ENCODE measurements around the gene PBOV1.
"Not testable (repeated sequence)": the region's sequence is repeated elsewhere in the genome, so short reads cannot be mapped to it uniquely, and the experiment has no call there.

Gene PBOV1

DNA sequence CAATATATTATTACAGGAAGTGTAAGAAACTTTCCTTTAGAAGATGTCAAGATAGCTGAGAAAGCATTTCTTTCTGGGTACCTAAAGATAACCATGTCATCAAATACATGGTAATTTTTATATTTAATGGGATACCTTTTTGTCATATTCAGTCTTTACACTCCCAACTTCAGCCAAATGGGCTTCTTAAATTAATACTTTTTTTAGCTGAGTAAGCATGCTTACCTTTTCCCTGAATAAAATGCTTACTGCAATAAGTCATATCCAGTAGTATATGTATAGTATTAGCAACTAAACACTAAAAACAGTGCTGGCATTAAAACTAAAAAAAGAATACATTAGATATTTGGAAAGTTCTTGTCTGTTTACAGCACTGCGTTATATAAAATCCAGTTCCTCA is 17.4 kb upstream of the PBOV1 start:
- DNase-seq: no peak

DNA sequence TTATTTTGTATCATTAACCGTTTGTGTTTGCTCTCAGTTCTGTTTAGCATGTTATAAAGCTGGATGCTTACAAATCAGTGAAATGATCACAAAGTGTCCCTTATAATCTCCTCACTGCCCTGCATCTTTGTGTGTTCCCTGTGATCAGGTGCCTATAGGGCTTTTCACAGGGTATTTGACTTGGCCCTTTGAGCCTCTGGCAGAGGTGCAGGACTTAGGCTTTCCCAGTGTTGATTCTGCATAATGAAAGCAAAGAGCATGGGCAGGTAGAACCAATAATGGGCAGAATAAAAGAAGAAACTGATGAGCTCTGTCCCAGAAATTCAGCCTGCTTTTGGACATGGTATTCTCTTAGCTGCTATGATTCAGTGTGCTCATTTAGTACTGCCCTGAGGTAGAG is 16.9 kb upstream of the PBOV1 start:
- DNase-seq: no peak

DNA sequence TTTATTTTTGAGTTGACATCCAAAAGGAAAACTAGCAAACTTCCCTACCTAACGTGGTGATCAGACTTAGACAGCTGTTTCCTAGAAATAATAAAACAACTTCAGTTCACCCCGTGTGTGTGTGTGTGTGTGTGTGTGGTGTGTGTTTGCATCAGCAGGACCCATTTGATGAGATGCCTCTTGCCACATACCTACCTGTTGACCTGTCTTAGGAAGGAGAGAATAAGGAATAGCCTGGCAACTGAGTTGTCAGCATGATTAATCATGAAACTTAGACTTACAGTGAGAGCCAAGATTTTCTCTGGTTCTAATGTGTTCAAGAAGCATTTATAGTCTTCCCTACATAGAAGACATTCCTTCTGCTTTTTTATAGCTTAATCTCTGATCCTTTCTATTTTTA is 16.1 kb upstream of the PBOV1 start:
- DNase-seq: no peak

DNA sequence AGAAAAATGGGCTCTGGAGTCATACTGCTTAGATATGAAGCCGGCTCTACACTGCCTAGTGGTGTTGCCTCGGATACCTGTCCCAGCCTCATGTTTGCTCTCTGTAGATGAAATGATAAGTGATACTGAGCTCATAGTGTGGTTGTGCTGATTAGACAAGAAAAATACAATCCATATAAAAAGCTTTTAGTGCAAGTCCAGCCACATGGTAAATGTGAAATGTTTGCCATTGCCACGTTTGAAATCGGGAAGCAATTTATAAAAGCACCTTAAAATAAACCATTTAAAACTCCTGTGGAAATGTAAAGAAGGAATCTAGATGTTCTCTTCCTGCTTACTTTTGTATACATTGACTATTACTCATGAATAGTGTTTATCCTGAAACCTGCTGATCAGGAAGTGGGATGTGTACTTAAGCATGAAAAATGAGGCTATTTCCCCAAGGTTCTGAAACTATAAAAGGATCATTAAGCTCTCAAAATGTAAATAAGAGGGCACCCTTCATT is 13.1 kb upstream of the PBOV1 start:
- DNase-seq: no peak

DNA sequence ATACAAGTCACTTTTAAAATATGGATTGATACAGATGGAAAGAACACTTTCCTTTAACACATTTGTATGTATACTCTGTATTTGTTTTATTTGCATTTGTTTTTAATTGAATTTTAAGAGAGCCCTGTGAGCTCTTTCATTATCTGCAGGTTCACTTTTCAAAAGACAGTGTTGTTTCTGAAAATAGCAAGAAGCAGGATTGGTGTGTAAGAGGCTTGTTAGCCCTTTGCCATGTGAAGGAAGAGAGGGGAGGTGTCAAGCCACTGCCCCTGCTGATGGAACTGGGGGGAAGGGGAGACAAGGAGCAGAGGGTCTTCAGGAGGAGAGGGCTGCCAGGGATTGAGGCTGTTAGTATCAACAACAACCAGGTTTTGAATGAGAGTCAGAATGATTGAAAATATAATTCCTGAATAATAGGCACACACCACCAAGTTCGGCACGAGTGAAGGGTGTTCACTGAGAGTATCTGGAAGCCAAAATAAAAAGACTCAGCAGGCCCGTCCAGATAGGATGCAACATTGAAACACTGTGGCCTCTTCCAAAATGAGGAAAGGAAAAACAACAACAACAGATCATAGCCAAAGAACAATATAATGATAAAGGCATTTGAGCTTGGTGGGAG is 12.6 kb upstream of the PBOV1 start:
- no peak for DNase-seq

DNA sequence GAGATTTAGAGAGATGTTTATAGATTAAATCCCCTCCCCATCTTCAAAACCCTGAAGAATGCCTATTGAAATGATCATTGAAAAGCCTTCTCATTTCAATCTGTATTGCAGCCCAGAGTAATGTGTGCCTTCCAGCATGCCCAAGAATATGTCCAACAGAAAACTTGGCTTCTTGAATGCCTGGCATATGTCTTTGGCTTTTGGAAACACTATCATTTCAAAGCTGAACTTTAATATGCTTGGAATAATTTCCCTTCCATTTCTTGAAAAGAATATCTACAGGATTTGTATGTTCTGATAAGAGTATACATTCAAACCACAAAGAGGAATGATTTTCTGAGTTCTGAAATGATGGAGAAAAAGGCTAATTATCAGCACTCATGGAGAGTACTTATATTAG is 11.9 kb upstream of the PBOV1 start:
- DNase-seq: no peak

DNA sequence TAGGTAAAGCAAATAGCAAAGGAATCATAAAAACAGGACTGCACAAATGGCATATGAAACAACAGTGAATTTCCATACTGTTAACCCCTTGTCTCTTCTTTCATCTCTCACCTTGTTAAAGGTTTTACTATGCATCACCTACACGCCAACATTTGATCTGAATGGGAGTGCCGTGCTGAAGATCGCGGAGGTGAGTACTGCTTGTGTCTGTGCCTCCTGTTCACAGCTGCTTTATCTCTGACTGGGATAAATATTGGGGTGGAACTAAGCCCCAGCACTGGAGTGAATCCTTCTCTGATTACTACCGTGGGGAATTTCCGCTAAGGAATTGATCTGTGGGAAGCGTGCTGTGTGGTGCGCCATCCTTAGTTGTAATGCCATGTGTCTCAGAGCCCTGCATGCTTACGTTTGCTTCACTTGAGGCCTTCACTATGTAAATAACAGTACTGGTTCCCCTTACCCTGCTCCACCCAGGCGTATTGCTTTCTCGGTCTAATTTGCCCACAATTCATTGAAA is 11.4 kb upstream of the PBOV1 start:
- DNase-seq: no peak

DNA sequence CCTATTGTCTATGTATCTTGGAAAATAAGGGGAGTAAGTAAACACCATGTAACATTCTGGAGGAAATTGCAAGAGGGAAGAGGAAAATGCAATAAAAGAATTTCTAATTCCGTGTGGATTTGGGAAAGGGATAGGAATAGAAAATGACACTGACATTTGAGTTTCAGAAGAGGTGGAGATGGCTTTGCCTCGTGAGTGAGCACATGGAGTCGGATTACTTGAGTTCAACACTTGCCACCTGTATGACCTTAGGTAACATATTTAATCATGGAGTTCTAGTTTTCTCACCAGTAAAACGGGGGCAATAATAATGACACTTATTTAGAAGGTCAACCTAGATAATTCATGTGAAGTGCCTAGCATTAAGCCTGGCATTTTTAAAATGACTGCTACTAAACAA is 10.8 kb upstream of the PBOV1 start:
- DNase-seq: no peak

DNA sequence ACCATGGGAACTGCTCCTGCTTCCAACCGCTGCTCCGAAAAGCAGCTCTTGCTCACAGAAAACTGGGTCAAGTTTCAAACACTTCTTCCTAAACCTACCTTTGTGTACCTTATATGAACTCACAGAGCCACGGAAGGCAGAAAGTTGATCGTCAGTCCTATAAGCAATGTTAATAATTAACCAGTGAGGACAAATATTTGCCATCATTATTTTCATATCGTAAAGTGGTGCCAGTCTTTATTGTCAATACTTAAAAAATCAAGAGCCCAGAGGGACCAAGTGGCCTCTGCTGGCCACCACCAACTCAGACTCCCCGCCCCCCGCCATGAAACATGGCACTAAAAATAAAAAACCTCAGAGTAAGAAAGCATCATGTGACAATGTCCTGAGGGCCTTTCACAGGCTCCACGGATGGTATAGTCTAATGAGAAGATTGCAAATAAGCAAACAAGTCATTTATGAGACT is 9.1 kb upstream of the PBOV1 start:
- DNase-seq: no peak

DNA sequence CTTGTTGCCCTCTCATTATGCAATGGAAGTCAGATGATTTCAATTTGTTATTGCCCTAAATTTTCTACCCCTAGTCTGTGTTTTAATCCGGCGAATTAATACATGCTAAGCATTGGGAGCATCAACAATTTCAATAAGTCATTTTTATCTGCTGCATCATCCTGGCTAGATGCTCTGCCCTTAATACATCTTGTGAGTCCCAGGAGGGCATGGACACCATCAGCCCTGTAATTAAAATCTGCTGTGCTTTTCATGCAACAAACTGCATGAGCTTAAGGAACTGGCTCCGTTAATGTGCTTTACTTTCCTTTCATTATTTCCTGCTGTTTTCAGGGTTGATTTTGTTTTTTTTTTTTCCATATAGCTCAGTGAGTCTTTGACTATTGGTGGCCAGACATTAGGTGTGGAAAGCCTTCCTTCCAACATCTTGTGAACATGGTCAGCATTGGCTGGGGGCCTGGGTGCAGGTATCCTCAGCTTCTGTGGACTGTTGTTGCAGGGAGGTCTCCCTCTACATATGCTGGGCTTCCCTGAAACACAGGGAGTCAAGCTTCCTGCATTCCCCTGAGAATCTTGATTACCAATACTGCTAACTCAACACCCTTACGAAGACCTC is 8.5 kb upstream of the PBOV1 start:
- DNase-seq: no peak

DNA sequence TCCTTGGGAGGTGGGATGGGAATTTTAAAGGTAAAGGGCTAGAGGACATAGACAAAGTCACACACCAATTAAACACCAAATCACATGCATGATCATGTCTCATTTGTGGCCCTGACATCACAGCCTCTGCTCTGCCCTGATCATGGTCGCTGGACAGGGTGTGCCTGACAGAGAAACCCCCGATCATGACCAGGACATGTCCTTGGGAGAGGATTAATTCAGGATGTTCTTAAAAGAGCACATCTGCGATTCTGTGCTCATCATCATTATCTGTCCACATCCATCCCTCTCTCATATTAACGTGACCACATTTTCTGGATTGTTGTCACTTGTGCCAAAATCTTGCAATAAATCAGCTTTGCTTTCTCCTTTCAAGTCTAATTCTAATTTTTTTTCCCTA is 7.7 kb upstream of the PBOV1 start:
- no peak for DNase-seq

DNA sequence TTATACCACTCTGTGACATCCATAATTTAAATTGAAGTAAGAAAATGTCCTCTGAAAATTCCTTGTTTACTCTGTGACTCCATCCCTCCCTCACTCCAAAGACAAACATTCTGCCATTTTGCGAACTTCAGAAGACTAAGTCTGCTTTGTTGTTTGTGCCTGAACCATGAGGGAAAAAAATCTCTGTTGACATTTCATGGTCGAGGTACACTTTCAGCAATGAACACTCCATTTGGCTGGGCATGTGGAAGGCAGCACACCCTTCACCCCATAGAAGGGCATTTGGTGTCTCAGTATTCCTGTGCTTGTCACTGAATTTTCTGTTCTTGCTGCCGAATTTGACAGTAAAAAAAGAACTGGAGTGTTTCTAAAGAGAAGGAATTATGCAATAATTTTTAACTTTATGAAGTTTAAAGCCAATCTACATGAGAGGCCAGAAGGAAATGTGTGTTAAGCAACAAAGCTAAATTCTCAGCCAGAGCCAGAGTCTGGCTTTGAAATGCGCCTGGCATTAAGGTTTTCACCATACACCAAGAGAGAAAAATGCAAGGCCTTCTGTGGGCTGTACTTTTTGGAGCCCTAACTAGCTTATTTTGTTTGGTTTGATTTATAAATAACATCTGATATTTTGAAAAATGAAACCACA is 4.7 kb upstream of the PBOV1 start:
- no peak for DNase-seq

DNA sequence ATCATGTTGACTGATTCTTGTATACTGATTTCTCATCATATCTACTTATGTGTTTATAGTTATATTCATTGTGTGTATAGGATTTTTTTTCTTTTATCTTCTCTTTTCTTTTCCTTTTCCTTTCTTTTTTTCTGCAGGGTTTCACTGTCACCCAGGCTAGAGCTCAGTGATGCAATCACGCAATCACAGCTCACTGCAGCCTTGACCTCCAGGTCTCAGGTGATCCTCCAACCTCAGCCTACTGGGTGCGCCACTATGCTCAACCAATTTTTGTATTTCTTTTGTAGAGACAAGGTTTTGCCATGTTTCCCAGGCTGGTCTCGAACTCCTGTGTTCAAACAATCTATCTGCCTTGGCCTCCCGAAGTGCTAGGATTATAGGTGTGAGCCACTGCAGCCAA is 1.6 kb upstream of the PBOV1 start:
- no peak for DNase-seq

DNA sequence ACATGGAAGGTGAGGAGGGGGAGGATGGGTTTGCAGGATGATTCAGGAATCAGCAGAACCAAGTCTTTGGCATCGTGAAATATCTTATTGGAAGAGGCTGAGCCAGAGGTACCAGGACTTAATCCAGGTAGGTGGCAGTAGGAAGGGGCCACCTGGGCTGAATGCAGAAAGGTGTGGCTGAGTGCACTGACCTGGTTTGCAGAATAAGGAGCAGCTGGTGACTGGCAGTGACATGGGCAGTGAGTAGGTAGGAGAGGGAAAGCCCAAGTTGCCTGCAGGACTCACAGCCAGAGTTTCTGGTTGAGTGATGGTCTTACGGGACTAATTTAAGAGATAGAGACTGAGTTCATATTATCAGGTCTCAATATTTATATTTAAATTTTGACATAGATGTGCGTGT is 1.1 kb upstream of the PBOV1 start:
- DNase-seq: no peak

DNA sequence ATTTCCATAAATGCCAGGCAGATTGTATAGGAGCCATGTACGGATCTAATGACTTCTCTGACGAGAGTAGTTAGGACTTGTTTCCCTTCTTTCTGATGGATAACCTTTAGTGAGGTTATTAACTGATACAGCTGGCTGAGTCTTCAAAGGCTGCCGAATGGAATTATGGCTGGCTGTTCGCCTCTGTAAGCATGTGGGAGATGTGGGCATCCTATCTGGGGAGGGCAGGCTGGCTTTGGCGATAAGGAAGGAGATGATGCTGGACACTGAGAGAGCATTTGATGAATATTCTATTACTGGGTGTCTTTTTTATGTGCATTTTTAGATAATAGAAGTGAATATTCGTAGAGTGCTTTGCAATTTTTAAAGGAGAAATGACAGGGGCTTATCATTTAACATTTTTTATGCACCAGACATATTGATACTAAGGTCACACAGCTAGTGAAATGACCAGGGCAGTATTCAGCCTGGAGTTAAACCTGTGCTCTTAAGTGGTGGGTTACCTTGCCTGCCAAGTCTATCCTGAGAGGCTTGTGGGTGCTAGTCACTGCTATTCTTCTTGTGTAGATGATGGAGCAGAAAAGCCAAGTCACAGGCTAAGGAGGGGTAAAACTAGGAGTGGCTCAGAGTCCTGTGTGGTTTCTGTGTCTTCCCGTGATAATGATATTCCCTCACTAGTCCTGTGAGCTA is 3.1 kb downstream of the PBOV1 start:
- no peak for DNase-seq

DNA sequence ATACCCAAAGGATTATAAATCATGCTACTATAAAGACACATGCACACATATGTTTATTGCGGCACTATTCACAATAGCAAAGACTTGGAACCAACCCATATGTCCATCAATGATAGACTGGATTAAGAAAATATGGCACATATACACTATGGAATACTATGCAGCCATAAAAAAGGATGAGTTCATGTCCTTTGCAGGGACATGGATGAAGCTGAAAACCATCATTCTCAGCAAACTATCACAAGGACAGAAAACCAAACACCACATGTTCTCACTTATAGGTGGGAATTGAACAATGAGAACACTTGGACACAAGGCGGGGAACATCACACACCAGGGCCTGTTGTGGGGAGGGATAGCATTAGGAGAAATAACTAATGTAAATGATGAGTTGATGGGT is 5.8 kb downstream of the PBOV1 start:
- DNase-seq: not testable (repeated sequence)

DNA sequence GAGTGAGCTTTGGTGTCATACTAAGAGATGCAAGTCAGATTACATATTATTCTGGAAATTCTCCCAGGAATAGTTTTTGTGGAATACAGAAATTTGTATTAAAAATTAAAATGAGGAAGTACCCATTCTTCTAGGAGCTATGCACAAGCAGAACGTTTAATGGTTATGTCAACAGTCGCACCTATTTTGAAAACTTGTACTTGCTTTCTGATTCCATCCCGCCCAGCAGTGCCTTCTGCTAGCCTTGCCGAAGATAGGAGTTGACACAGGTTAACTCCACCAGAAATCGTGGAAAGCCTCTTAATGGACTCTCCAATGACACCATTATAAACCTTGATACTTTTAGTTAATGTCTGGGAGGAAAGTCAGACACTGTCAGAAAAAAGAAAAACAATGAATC is 6.7 kb downstream of the PBOV1 start:
- DNase-seq: no peak

DNA sequence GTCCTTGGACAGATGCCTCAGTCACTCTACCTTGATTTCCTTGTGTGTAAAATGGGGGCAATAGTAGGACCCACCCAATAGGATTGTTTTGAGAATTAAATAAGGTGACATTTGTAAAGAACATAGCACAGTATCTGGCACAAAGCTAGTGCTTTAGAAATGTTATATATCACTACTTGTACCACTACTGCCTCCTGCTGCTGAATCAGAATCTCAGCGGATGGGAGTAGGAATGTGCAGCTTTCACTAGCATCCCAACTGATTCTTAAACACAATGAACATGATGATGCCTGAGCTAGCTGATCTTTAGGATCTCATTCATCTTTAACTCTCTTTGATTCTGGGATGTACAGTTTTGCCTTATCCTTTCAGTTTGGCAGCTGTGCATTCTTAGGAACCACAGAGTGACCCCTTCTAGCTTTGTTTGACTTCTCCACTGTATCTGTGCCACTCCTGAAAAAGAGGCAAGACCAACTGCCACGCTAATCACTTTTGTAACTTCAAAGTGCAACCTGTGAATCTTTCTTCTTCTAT is 7.2 kb downstream of the PBOV1 start:
- no peak for DNase-seq

DNA sequence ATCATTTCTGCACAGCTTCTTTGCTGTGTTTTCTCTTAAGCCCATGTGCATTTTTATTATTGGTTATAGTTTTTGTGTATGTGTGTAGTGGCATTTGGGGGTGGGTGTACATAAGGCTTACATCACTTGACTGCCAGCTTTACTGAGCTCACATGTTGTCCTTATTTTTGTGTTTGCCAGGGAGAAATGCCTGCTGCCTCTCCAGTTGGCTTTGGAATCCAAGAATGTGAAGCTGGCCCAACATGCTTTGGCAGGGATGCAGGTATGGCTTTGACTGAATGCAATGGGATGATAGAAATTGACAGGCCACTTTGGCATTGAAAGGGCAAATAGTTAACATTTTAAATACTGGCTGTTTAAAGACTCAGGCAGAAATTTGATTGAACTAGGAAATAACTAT is 11.4 kb downstream of the PBOV1 start:
- no peak for DNase-seq

DNA sequence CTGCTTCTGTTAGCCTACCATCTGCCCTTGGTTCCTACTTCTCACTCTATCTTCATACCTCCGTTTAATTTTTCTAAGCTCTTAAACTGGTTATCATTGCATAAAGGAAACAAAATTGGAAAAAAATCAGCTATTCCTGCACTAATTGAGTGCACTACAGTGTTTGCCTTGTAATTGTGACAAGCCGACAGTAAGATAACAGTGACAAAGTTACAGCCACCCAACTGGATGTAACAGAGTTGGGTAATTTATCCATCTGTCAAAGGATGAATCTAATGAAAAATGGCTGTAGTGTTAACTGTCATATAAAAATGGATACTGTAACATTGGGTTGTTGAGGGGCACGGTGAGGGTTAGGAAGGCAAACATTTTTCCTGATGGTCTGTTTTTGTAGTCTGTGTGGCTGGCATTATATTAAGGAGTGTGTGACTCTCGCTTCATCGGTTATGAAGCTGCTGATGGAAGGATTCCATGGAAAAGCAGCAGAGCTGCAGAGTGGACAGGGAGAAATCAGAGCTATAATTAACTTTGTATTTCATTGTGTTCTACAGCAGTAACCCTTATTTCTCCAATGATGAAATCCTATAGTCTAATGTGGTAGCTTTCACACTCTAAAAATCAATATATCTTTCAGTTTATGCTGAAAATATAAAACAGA is 12.7 kb downstream of the PBOV1 start:
- no peak for DNase-seq

DNA sequence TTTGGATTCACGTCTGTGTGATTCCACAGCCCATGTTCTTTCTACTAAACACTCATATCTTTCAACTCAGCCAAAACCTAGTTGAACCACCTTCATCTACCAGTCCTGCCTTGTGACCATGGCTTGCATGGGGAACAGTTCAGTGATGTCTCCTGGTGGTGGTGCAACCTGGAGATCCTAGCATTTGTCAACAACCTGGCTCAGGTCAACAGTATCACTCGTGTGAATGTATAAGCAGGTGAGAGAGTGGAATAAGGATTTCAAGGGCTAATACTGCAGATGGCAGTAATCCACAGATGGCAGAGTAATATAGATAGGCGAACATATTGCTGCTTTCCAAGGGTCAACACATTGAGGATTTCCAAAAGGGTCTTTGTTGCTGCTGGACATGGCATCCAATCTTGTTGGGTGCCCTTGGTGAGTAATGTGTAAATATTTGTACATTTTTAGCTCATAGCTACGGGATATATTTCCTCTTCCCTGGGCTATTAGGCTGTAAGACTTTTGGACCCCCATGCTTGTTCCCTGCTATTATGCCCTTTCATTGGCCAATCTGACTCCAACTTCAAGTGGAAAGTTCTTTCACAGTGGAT is 13.4 kb downstream of the PBOV1 start:
- no peak for DNase-seq

DNA sequence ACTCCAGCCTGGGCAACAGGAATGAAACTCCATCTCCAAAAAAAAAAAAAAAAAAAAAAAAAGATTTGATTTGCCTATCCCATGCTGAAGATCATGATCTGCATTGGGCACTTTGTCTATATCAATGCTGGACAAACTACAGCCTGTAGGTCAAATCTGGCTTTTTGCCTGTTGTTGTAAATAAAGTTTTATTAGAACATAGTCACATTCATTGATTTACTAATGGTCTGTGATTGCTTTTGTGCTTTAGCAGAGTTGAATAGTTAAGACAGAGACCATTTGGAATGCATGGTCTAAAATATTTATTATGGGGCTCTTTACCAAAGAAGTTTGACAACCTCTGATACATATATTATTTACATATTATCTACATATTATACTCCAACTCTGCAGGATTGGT is 14.0 kb downstream of the PBOV1 start:
- no peak for DNase-seq

Measured in CD4-positive, alpha-beta T cell treated with Interleukin-1 beta for 1 hour (primary cell).